AG09319 (cell line): ENCODE data around the gene RNU6-1.

ENCODE experiments used
- DNase-seq: peaks from one replicate; pipeline ENCODE4 v3.0.0-alpha.2; 2010; ENCODE audit warnings: low read depth; ENCODE audit errors: extremely low read depth
- TF ChIP-seq, protein P1 (sequence below): IDR thresholded peaks from 2 replicates; pipeline ENCODE4 v1.5.1; 2011; ENCODE audit warnings: low read depth, mild to moderate bottlenecking, inconsistent platforms, low read length, moderate library complexity

Gene RNU6-1

GRCh38 chr15:67855842-67856241, 16.0 kb upstream of the RNU6-1 start:
- DNase-seq, result no peak
- TF ChIP-seq, protein P1, sequence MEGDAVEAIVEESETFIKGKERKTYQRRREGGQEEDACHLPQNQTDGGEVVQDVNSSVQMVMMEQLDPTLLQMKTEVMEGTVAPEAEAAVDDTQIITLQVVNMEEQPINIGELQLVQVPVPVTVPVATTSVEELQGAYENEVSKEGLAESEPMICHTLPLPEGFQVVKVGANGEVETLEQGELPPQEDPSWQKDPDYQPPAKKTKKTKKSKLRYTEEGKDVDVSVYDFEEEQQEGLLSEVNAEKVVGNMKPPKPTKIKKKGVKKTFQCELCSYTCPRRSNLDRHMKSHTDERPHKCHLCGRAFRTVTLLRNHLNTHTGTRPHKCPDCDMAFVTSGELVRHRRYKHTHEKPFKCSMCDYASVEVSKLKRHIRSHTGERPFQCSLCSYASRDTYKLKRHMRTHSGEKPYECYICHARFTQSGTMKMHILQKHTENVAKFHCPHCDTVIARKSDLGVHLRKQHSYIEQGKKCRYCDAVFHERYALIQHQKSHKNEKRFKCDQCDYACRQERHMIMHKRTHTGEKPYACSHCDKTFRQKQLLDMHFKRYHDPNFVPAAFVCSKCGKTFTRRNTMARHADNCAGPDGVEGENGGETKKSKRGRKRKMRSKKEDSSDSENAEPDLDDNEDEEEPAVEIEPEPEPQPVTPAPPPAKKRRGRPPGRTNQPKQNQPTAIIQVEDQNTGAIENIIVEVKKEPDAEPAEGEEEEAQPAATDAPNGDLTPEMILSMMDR, result no peak

DNA sequence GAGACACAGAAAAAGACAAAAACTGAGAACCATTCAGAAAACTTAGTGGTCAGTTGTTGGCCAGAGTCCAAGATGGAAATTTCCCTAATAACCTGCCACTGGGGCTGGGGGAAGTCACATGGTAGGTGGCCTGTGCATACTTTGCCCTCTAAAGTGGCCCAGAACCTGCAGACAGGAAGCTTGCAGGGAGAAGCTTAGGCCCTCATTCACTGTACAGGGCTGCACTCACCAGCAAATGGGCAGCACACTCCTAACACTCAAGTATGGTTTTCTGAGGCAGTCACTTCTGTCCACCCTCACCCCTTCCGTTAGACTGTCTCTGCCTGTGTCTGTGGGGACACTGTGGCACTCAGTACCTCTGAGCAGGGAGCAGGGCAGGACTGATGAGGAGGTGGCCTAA, 14.5 kb upstream of the RNU6-1 start:
- TF ChIP-seq, protein P1, result no peak
- no peak for DNase-seq

DNA sequence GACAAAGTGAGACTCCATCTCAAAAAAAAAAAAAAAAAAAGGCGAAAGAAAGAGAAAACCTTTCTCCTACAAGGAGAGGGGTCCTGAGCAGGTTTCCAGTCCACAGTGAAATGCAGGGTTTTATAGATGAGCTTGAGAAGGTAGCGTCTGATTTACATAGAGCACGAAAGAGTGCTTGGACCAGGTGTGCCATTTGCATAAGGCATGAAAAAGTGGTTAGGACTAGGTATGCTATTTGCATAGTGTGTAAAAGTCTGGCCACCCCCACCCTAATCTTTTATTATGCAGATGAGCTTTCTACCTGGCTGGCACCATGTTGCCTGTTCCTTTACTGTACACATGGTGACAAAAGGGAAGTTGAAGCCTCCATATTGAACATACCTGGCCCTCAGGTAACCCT, 13.6 kb upstream of the RNU6-1 start:
- TF ChIP-seq, protein P1, result no peak
- no peak for DNase-seq

GRCh38 chr15:67852418-67852817, 12.6 kb upstream of the RNU6-1 start:
- TF ChIP-seq, protein P1, result no peak
- DNase-seq, result no peak

GRCh38 chr15:67850994-67851571, 11.2 kb upstream of the RNU6-1 start:
- TF ChIP-seq, protein P1, result no peak
- DNase-seq, result no peak

DNA sequence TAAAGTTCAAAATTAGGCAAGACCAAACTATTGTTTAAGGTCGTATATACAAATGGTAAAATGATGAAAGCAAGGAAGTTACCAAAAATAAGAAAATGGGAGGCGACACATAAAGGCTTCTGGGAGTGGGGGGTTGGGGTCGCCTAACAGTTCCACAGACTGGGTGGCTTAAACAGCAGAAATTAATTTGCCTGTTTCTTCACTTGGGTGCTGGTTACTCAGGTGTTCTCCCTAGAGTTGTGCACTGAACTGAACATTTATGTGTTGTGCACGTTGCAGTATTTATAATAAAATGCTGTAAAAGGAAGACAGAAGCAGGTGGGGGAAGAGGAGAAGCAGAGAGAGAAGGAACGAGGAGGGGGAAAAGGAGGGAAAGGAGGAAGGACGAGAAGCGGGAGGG, 10.5 kb upstream of the RNU6-1 start:
- DNase-seq, result no peak
- TF ChIP-seq, protein P1, result no peak

- DNase-seq, result no peak
- TF ChIP-seq, protein P1, result no peak
Measured at GRCh38 chr15:67849538-67849937, 9.7 kb upstream of the RNU6-1 start.
